GM18517 (cell line): ENCODE results near the gene CFAP58.
A peak's percentile ranks its signal among the peaks of the same experiment; 100 is the strongest.

Source experiments
- ATAC-seq: cut with Tn5 transposase; IDR thresholded peaks from one replicate; pipeline ENCODE4 v1.9.1; 2021; ENCODE audit warnings: mild to moderate bottlenecking, moderate library complexity; ENCODE audit not compliant: unreplicated experiment

Gene CFAP58

DNA sequence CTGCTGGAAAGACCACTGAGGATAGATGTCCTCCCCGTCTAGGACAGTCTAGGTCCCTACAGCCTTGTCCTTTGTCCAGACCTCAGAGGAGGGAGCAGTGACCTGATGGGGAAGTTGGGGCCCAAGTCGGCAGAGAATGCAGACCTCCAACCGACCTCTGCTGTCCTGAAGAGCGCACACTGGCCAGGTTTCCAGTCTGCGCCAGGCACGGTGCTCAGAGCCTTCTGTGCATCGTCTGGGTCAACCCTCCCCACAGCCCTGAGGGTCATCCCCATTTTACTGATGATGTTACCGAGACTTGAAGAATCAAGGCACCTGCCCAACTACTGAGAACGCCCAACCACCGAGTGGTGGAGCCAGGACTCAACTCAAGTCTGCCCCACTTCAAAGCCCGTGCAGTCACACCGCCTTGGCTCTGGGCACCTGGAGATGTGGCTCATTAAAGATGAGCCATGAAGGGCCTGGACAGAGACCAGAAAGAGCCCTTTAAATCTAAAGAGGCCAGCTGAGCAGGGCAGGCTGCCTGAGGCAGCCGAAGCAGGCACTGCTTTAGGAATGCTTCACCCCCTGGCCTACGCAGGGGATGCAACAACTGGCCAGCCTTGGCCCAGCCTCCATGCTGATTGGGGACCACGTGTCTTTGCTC, 19.8 kb upstream of the CFAP58 start:
- no peak for ATAC-seq

DNA sequence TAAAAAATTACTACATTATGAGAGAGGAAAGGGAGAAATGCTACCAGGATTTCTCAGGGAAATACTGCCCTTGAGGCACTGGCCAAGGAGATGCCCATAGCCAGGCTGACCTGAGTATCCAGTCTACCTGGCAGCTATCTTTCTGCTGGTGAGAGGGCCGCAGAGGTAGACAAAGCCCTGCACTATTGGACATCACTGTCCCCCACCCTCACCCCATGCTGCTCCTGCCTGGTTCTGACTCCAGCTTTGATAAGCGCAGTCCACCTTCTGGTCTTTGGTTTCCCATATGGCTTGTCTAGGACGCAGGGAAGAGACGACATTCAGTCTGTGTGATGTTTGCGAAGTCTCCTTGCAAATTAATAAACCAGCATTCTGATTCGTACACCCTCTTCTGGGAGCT, 19.1 kb upstream of the CFAP58 start:
- ATAC-seq = no peak

DNA sequence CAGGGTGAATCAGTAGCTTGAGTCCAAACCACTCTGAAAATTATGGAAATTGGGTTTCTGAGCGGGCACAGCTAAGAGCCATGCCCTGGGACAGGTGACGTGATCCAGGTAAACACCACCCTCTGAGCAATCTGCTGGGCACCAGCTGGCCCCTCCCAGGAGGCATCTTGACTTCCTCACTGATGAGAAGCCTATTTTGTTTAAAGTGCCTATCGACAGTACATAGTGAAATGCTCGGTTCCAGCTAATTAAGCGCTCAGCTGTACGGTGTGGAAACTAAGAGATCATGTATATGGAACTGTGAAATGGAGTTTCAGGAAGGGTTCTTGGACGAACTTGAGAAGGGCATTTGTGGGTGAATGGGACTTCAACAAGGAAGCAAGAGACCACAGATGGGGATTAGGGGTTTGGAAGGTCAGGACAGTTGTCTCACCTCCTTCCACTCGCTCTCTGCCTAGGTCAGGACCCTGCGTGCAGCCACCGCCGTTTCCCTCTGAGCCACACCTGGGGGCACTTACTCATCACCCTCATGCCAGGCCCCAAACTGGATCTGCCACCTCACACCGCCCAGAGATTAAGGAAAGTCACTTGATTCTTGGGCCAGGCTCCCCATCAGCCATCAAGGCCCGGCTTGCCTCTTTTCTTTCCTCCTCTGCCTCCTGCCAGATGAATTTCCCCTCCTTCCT, 18.5 kb upstream of the CFAP58 start:
- no peak for ATAC-seq

- no peak for ATAC-seq
These were observed 16.7 kb upstream of the CFAP58 start for GRCh38 chr10:104336821-104337467.

- ATAC-seq = peak; percentile 45
These were observed 16.1 kb upstream of the CFAP58 start for GRCh38 chr10:104337521-104337984.

DNA sequence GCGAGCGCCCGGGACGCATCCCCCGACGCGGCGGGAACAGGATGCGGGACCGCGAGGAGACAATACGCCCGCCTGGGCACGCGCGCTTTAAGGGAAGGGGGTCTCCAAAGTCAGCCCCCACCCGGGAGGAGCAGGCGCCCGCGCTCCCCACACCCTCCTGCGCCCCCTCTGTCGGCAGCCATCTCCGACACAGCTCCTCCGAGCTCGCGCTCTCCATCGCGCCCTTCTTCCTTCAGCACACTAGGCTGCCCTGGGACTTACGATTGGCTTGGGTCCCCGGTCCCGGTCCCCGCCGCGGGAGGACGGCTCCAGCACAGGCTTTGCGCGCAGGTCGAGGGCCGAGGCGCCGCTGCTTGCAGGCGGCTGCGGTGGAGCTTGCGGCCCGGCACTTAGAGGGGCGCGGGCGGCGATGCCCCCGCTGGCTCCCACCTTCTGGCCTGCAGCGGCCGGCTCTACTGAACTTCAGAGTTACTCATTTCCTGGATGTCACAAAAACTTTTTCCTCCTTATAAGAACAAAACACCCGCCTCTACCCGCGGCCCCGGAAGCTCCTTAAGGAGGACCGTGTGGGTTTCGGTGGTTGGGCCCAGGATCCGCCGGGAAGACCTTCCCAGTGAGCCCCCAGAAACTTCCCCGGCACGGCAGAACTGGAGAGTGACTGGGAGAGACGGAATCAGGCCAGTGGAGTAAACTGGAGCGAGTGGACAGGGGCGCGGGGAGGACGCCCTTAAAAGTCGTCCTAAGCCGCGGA, 15.5 kb upstream of the CFAP58 start, which contains the start of gene ITPRIP:
TSS of gene ITPRIP (minus strand) at position 481 of the 751 bp plus-strand sequence. CDS start 22,414 bp downstream, outside the sequence.
- ATAC-seq = peak; percentile 76

DNA sequence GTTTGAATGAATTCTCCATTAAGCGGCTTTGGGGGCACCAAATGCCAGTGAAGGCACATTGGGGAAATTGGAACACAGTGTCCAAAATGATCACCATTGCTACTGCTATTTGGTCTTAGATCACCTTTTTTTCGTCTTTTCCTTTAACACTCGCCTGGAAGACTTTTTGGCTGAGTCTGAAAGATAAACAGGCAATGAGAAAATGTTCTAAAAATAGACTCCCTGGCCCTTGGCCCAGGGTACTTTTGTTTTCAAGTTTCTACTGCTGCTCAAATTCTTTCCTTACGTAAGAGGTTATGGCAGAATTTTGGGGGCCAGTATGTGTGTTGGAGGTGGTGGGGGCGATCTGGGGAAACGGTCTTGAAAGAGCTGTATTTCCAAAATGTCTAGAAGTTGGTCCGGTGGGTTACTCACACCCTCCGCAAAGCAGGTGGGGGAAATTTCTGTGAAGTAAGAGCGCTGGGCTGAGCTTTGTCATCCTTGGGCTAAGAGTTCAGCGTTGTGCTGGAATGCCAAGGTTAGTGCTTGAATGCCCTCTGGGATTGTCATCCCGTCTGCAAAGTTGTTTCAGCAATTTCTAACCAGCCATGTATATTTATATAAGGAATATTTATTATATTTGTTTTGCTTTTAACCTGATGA, 14.0 kb upstream of the CFAP58 start:
- ATAC-seq = no peak

DNA sequence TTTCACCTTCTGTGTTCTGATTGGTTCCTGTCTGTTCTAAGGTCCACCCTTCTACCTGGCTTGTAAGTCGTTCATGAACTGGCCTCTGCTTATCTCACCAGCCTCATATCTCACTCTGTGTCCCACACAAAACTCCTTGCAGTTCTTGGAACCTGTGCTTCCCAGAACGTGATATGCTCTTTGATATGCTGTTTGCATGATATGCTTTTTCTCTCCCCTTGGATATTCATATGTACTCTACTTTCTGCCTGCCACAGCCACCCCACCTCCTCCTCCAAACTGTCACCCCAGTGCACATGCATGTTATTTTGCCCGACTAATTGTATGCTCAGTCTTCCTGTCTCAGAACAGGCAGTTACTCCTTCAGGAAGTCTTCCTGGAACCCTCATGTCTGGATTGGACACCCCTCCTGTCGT, 13.5 kb upstream of the CFAP58 start:
- ATAC-seq = no peak

- ATAC-seq = no peak
These were observed 13.0 kb upstream of the CFAP58 start for GRCh38 chr10:104340641-104341040.

DNA sequence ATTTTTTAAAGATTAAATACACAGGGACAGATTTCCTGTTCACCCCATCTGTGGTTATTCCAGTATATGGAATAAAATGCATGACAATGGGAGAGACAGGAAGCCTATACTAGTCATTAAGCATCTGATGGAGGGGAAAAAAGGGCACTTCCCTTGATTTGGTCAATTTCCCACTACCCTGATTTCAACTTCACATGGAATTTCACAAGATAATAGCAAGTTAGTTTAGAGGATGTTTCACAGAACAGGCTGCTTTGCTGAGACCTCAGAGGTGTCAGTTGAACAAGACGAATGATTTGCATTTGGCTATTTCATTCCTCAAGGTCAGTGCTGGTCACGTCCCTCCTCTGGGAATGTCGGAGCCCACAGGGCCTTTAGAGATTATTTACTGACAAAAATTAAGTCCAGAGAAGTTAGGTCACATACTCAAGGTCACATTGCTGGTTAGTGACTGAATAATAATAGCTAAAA, 10.7 kb upstream of the CFAP58 start:
- ATAC-seq = no peak

DNA sequence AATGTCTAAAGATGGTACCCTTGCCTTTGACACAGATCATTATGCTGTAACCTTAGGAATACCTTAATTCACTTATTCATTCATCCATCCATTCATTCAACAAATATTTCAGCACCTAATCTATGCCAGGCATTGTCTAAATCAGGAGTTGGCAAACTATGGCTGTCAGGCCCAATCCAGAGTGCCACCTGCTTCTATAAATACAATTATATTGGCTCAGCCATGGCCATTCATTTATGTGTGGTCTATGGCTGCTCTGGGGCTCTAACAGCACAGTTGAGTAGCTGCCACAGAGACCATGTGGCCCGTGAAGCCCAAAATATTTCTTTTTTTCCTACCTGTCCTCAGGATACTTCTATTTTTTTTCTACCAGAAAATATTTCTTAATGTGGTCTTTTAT, 9.4 kb upstream of the CFAP58 start:
- ATAC-seq = no peak

DNA sequence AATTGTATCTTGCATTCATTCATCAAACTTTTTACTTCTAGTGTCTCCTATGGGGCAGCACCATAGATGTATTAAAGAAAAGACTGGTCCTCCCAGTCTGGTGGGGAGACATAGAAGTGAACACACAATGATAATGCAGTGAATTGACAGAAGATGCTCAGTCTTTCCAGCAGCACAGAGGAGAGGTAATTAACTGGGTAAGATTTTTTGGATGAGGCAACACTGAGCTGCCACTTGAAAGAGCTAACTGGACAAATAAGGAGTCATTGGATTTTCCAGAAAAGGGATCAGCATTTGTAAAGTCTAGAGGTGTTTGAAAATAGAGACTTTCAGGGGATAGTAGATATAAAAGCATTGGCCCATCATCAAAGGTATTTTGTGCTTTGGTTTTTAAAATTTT, 8.1 kb upstream of the CFAP58 start:
- no peak for ATAC-seq

DNA sequence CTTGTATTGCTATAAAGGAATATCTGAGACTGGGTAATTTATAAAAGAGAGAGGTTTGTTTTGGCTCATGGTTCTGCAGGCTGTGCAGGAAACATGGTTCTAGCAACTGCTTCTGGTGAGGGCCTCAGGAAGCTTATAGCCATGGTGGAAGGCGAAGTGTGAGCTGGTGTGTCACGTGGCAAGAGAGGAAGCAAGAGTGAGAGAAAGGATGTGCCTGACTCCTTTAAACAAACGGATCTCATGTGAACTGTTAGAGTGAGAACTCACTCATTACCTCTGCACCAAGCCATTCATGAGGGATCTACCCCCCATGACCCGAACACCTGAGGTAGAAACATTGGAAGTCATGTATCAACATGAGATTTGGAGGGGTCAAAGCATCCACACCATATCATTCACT, 7.7 kb upstream of the CFAP58 start:
- no peak for ATAC-seq

DNA sequence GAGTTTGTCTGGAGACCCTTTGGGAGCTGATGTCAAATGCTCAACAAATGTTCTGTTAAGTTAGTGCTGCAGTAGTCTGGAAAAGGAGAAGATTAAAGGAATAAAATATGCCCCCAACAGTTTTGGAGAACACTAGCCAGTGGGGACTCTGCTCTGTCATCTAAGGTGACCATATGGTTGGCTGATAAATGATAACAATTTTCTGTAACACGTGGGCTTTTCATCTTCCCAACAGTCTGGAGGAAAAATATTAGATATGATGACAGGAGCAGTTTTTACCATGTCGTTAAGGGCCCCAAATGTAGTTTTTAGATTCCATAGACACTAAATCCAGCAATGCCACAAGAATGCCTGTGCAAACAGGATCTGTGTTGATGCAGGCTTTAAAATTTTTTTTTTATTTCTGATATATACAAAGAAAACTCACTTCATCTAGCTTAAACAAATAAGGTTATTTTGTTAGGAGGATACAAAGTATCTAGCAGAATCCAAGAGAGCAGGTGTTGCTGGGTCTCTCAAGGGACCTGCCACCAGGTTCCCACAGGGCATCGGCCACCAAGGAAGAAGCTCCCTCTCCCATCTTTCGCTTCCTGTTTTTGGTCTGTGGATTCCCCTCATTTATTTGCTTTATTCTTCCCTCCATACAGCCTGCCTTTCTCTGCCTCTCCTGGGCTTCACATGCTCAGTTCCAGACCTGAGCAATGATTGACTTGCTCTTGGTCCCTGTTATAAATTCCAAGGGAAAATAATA, 6.2 kb upstream of the CFAP58 start:
- ATAC-seq = no peak

- no peak for ATAC-seq
These were observed 5.0 kb upstream of the CFAP58 start for GRCh38 chr10:104348601-104349000.

DNA sequence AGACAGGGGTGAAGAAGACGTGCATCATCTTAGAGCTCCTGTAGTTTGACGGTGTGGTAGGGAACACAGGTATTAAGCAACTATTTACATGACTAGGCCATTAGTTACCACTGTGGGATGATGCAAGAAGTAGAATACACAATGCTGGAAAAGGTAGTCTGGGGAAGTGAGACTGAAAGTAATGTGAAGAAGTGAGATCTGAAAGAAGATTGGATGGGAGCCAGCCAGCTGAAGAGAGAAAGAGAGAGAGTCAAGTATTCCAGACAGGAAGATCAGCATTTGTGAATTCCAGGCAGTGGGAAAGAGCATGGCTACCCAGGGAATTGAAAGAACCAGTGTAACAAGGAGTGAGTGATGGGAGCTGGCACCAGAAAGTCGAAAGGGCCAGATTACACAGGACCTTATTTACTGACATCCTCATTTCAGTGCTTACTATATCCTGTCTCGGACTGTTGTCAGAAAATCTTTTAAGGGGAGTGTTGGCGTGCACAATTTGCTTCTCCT, 4.0 kb upstream of the CFAP58 start:
- peak; percentile 52 for ATAC-seq

DNA sequence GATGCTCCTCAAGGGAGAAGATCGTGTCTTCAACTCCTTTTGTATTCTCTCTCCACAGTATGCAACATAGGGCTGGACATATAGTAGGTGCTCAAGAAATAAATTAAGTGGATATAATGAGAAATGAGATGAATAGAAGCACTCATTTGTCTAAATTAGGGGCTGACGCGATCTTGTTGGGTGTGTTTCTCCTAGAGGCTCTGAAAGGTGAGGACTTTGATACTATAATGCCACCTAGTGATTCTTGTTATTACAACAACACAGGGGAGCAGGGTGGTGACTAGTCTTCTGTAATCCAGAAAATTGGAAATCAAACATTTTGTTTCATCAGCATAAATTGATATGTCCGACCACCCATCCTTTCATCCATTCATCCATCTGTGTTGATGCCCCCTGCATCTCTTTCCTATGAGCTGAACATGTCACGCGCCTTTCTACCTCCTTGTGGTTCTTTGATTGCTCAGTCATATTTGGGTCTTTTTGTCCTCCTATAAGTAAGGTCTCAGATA, 3.5 kb upstream of the CFAP58 start:
- peak; percentile 52 for ATAC-seq

DNA sequence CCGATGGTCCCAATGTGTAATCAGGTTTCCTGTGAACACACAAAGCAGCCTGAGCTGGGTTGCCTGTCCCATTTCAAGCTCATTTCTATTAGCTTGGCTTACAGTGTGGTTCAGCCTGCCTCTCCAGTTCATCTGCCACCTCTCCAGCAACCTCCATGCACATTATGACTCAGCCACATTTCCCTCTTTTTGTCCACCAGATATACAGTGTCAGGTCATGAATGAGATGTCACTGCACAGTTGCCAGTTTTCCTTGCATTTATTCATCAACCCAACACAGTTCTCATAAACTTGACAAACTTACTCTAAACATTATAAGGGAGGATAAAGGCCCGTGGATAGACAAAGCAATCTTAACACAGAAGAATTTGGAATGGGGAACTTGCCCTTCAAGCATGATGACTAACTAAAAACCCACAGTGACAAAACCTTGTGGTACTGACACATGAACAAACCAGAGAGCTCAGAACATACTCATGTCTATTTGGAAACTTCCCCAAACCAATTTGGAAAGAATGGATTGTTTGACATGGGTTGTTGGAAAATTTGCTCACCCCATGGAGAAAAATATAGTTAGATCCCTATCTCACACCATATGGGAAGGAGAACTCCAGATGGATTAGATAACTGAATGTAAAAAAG, 2.5 kb upstream of the CFAP58 start:
- no peak for ATAC-seq

GRCh38 chr10:104351919-104352318, 1.7 kb upstream of the CFAP58 start:
- peak; percentile 24 for ATAC-seq
